Mammary epithelial cell (primary cell): ENCODE measurements around the gene TRIO.

Source experiments
- CTCF ChIP-seq, 2 donors: IDR thresholded peaks in 1 of 2; conservative IDR thresholded peaks in 1 of 2; 2 replicates each; pipeline ENCODE4 v1.5.1; 2011 to 2012; ENCODE audit warnings: inconsistent platforms in 2 of 2, low read length in 2 of 2, mild to moderate bottlenecking in 2 of 2, control low read depth in 1 of 2, low read depth in 1 of 2; ENCODE audit not compliant: insufficient read depth in 1 of 2; ENCODE audit errors: extremely low read depth in 1 of 2
- EZH2 ChIP-seq: IDR thresholded peaks from 2 replicates; pipeline ENCODE4 v1.6.1; 2012; ENCODE audit warnings: low read length, inconsistent platforms, borderline replicate concordance

DNA sequence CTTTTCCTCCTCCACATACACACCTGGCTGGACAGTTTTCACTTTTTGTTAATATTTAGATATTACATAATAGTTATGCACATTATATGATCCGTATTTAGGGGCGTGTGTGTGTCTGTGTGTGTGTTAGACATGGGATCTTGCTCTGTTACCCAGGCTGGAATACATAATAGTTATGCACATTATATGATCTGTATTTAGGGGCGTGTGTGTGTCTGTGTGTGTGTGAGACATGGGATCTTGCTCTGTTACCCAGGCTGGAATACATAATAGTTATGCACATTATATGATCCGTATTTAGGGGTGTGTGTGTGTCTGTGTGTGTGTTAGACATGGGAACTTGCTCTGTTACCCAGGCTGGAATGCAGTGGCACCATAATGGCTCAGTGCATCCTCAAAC, 239.5 kb downstream of the TRIO start:
- TF ChIP-seq CTCF (conservative IDR thresholded peaks at IDR 0.05 in 1 of 2, IDR thresholded peaks at IDR 0.05 in 1 of 2; ENCODE audit: extremely low read depth in 1 of 2, insufficient read depth in 1 of 2, low read depth in 1 of 2, low read length in 2 of 2) = no peak
- no peak for TF ChIP-seq EZH2
